Epithelial cell of esophagus (primary cell): Measurements from ENCODE around the gene CTNND2.

Source experiments
- DNase-seq: peaks from one replicate; pipeline ENCODE4 v3.0.0; 2010; ENCODE audit warnings: low read depth
- H3K4me3 ChIP-seq: 2 replicates; pipeline ENCODE4 v1.5.1; 2011; ENCODE audit warnings: mild to moderate bottlenecking, low read length, control low read depth
- TF ChIP-seq, protein P1 (sequence below): IDR thresholded peaks from 2 replicates; pipeline ENCODE4 v1.5.1; 2011; ENCODE audit warnings: low read depth, mild to moderate bottlenecking, low read length, control low read depth, inconsistent platforms; ENCODE audit not compliant: insufficient read depth; ENCODE audit errors: missing control alignments

CTNND2 gene

DNA sequence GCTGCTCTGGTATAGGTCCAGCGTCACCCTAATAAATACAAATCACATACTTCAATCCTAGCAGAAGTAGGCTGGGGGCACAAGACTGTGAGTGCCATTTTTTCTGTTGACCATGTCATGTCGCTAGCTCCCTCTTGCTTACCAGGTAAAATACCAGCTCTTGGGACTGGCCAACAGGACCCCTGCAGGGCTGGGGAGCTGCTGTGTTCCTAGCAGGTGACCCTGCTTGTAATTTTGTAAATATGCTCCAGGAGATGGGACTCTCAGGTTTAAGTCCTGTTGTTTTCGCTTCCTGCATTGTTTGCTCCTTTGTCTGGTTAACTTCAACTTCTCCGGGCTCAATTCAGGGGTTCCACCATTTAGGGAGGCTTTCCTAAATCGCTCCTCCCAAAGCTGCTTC lies 856.6 kb downstream of the CTNND2 start:
- no peak for DNase-seq
- H3K4me3 ChIP-seq: no peak overlapping the region
- TF ChIP-seq, protein P1, sequence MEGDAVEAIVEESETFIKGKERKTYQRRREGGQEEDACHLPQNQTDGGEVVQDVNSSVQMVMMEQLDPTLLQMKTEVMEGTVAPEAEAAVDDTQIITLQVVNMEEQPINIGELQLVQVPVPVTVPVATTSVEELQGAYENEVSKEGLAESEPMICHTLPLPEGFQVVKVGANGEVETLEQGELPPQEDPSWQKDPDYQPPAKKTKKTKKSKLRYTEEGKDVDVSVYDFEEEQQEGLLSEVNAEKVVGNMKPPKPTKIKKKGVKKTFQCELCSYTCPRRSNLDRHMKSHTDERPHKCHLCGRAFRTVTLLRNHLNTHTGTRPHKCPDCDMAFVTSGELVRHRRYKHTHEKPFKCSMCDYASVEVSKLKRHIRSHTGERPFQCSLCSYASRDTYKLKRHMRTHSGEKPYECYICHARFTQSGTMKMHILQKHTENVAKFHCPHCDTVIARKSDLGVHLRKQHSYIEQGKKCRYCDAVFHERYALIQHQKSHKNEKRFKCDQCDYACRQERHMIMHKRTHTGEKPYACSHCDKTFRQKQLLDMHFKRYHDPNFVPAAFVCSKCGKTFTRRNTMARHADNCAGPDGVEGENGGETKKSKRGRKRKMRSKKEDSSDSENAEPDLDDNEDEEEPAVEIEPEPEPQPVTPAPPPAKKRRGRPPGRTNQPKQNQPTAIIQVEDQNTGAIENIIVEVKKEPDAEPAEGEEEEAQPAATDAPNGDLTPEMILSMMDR: no peak

DNA sequence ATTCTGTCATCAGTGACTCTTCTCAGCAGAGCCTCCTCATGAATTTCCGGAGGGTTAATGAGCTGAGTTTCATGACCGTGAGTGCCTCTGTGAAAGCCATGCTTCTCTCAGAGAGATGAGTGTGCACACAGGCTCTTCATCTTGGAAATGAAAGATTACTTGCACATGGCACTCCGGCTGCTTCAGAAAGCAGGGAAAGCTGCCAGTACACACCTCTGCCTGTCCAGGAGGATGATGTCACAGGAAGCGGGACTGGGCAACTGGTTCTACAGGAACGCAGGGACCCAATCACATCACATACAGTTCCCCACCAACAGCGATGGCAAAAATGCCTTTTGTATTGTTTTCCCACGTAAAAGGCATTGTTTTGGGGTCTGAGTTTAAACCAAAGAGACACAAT lies 857.2 kb downstream of the CTNND2 start:
- TF ChIP-seq, protein P1: no peak
- DNase-seq: no peak
- no peak overlapping the region for H3K4me3 ChIP-seq

DNA sequence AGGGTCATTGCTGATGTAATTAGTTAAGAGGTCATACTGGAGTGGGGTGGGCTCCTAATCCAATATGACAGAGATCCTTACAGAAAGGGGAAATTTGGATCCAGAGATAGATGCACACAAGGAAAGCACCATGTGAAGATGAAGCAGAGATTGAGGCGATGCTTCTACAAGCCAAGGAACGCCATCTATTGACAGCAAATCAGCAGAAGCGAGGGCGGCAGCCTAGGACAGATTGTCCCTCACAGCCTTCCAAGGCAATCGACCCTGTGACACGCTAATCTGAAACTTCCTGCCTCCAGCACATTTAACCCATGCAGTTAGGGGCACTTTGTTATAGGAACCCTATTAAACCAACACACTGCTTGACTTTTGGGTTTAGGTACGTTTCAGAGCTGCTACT lies 858.1 kb downstream of the CTNND2 start:
- DNase-seq: no peak
- TF ChIP-seq, protein P1: no peak
- H3K4me3 ChIP-seq: no peak overlapping the region

DNA sequence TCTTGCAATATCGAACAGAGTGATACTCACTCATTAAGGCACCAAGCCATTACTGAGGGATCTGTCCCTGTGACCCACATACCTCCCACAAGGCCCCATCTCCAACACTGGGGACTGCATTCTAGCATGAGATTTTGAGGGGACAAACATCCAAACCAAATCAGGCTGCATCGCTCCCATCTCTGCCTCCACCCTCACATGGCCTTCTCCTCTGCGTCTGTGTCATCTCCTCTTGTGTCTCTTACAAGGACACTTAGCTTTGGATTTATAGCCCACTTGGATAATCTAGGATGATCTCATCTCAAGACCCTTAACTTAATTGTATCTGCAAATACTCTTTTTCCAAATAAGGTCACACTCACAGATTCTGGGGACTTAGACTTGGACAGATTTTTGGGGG lies 858.8 kb downstream of the CTNND2 start:
- TF ChIP-seq, protein P1: no peak
- no peak for DNase-seq
- H3K4me3 ChIP-seq: no peak overlapping the region

DNA sequence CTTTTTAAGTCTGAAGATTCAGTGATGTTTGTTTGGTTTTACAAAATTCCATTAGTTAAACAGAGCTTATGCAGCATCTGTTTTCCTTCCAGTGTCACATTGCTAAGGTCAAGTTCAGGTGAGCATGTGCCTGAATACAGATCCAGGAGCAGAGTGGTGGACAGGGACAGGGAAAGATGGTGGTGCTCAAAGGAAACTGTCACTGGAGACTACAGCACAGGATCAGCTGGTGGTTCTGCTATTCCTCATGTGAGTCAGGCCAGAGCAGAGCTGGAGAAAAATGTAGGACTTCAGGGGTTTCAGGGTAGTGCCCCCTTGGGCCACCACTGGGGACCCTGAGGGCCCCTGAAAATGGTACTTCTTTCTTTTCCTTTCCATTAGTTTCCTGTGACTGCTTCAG lies 859.7 kb downstream of the CTNND2 start:
- TF ChIP-seq, protein P1: no peak
- no peak overlapping the region for H3K4me3 ChIP-seq

DNA sequence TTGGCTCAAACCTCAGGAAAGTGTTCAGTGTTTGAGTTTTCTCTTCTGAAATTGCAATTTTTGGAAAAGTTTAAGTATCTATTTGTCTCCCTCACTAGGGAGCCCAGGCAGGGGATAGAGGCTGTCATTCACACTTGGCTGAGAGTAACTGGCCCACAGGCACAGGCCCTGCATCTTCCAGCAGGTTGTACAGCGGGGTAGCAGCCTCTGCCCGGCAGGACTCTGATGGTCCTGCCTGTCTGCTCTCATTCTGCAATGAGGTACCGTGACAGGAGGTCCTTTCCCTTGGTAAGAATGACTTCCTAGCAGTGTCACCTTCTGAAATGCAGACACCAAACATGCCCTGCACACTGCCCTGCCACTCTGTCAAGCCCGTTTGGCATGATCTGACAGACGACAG lies 860.4 kb downstream of the CTNND2 start:
- no peak for DNase-seq
- TF ChIP-seq, protein P1: no peak
- H3K4me3 ChIP-seq: no peak overlapping the region

More for the DNA sequence above, 859.7 kb downstream of the CTNND2 start:
- DNase-seq: no peak

DNA sequence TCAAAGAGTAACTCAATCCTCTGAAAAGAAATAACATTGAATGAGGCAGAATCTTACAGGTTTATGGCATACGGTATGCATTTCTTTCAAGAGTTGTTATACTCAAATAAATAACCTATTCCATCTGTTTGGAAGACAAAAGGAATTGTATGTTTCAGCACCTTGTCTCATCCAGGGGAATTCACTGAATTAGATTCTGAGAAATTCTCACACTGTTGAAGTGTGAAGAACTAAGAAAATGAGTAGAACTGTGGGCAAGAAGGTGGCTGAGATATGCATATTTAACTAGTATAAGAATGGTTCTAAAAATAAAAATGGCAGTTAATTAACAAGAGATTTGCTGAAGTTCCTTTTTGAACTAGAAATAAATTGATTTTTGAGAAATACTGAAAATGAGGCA lies 863.9 kb downstream of the CTNND2 start:
- DNase-seq: no peak
- TF ChIP-seq, protein P1: no peak
- no peak overlapping the region for H3K4me3 ChIP-seq
